ENCODE data around the gene TFB1M.

TFB1M gene

GRCh38 chr6:155262655-155263054 lies 51.6 kb downstream of the TFB1M start:
- no peak for DNase-seq

GRCh38 chr6:155261111-155261900 lies 53.0 kb downstream of the TFB1M start:
- DNase-seq = no peak

DNA sequence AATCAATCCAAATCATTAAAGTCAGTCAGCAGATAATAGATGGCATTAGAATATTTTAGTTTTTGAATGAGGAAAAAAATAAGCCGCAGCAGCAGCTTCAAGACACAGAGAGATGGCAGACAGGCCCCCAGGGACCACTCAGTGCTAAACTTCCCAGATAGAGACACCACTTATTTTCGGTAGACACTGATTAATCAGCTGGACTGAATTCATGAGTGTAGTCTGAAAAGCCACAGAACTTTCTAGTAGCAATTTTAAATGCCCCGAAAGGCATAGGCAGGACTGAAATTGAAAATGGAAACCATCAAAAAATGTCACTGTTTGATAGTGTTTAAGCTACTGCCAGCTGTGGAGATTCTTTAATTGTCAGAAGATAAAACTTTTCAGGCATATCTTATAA lies 53.6 kb downstream of the TFB1M start:
- DNase-seq = no peak

GRCh38 chr6:155259897-155260296 lies 54.4 kb downstream of the TFB1M start:
- DNase-seq = no peak

GRCh38 chr6:155259204-155259603 lies 55.1 kb downstream of the TFB1M start:
- no peak for DNase-seq

- no peak for DNase-seq
Measured at GRCh38 chr6:155257796-155258195, 56.5 kb downstream of the TFB1M start.

- DNase-seq = no peak
Measured at GRCh38 chr6:155256122-155256795, 58.0 kb downstream of the TFB1M start.

DNA sequence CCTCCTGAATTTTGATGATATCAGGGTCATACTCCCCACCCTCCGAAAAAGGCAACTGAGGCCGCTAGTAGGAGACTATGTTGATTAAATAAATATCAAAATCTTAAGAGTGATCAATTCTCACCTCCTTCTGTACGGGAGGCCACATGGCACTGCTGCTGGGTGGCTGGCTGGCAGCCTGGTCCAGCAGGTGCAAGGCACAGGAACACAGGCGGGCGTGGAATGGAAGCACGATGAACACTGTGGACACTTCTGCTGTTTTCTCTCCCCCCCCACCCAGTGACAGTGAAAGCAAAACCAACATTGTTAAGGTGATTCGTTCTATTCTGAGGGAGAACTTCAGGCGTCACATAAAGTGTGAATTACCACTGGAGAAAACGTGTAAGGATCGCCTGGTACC lies 60.1 kb downstream of the TFB1M start:
- DNase-seq = no peak

DNA sequence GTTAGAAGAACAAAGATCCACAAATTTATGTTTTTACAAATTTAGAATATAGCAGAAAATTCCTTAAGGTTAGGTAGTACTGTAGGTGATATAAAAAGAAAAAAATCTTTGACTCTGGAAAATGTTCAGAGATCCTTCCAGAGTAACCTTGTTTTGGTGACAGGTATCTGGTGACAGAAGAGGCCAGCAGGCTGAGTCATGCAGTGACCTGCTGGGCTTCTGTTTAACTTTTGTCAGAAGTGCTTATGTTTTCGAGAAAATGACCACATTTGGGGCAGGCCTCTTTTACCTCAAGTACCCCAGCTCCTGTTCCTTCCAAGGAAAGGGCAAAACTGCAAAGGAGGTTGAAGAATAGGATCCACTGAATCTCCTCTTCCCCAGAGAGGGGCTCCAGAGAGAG lies 60.9 kb downstream of the TFB1M start:
- DNase-seq = no peak

DNA sequence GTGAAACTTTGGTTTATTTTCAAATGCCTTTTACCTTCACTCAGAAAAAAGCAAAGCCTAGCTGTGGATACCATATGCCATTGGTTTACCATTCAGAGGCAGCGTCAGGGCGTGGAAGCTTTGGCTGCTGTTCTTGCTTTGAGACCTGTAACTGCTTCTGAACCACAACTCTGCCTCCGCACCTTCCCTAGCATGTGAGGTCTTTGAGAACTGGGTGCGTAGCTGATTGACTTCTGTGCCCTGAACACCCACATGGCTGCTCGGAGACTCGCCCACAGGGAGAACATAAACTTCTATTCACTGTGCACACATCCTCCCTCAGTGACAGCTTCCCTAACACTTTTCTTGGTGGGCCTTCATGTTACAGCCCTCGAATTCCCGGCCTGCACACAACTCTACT lies 61.7 kb downstream of the TFB1M start:
- DNase-seq = no peak

DNA sequence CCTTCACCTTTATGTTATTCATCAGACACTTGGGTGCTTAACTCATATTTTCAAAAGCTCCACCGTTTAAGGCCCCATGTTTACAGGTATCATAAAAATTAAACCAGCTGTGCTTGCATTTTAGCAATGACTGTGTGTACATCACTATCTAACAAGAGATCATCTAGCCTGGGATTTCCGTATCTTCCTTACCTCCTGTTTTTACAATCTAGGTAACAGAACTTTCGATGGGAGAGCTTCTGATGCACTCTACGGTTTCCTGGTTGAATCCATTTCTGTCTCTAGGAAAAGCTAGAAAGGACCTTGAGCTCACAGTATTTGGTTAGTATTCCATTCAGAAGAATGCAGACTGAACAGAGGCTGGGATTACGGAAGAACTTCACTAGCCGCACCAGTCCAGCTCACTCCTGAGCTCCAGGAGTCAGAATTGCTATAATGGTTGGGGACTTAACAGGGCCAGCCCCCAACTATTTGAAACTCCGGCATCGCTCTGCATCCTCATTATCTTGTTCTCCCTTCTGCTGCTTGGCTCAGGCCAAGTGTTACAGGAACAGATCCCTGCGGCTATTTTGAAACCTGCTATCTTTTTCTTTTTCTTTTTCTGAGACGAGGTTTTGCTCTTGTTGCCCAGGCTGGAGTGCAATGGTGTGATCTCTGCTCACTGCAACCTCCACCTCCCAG lies 63.4 kb downstream of the TFB1M start:
- DNase-seq = no peak

- no peak for DNase-seq
Measured at GRCh38 chr6:155248008-155249001, 66.0 kb downstream of the TFB1M start.

DNA sequence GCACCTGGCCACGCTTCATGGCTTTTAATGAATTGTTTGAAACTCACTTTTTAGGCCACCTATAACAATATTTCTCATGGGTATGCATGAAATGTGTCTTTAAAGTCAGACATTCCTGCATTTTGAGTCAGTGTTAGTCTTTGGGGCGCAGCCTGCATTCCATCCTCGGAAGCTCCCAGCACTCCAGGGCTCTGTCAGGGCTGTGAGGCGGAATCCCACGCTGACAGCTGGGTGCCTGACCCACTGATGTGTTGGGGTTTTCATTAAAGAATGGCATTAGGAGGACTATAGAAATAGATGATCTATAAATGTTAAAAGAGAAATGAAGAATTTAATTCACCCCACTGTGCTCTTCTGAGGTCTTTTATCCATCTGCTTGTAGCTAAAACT lies 66.7 kb downstream of the TFB1M start:
- DNase-seq = no peak

DNA sequence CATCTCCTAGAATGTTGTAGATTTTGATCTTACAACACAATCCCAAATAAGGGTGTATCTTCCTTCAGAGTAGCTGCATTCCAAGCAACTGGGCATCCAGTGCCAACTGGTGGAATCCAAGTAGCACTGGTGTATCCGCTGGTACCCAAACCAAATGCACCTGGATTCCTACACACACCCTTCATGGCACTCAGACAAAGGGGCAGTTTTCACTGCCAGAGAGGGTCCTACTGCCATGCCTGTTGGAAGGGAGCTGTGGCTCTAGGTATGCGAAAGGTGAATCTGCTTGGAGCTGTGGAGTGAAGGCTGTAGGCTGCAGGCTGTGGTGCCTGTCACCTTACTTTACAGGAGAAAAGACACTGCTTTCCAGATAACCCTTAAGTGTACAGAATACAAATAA lies 67.5 kb downstream of the TFB1M start:
- no peak for DNase-seq

DNA sequence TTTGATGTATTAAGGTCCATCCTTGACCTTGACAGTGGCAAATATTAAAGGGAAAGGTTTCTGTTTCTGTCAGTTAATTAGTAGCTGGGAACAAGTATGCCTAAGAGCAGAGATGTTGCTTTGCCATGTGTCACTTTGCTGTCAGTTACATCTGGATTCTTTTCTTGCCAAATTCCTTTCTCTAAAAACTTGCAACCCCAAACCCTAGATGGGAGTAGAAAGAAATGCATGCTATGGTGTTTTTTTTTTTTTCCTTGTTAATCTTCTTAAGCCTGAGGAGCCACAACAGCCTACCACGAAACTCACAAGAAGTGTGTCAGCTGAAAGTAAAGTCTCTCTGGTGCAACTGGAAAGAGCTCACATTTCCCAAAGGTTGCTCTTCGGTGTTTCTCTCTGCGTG lies 68.5 kb downstream of the TFB1M start:
- no peak for DNase-seq

- DNase-seq = no peak
Measured at GRCh38 chr6:155245193-155245592, 69.1 kb downstream of the TFB1M start.

DNA sequence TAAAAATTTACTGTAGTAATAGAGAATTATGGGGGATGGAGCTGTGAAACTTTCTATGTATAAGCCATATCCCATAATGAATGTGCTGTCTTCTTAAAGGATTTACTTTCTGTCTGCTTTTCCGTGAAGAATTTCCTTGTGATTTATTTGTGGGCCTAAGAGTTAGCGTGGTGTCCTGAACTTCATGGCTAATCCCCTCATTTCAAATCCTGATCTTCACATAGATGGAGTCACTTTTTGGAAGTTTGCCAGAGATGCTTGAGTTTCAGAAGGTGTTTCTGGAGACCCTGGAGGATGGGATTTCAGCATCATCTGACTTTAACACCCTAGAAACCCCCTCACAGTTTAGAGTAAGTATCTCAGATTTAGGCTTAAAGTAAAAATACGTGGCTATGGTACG lies 69.8 kb downstream of the TFB1M start:
- no peak for DNase-seq

- DNase-seq = no peak
Measured at GRCh38 chr6:155241966-155242365, 72.3 kb downstream of the TFB1M start.

DNA sequence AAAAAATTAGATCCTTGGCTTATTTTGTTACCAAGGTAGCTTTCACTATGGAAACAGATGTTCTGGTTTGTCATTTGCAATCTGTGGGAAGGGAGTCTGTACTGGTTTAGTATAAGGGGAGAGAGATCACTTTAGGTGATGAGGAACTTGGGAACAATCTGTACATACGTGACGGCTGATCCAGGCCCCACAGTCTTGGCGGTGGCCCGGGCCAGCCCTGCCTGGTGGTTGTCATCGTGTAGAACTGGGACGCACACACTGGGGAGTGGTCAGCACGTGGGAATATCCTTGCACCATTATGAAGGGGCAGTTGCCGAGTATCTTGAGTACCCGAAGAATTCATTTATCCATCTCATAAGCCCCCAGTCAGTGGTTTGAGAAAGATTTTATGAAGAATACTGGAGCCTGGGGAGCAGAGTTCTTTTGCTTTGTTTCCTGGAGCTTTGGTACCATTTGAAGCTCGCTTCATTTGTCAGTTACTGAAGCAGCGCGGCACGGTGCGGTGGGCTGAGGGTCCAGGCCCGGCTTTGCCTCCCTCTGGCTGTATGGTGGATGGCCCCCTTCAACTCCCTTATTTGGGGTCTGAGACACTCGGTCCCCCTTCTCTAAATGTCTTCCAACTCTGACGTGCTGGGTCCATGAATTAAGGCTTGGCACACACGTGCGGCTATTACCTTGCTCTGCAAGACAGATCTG lies 73.2 kb downstream of the TFB1M start:
- DNase-seq = no peak

- DNase-seq = no peak
Measured at GRCh38 chr6:155237613-155238012, 76.7 kb downstream of the TFB1M start.

DNA sequence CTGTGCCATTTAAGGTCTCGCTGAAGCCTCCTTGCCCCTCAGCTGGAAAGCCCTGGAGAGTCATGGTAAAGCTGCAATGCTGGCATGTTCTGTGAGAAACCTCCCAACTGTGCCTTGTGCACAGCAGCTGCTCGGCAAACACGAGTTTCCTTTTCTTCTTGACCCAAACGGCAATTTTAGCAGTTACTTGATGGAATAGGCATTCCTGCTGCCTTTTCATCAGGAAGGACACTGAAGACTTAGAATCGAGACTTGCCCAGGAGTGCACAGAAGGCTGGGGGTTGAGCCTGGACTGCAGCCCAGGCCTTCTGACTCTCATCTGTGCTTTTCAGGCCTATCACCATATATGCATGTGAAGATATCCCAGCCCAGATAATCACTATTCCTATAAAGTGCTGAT lies 79.2 kb downstream of the TFB1M start:
- DNase-seq = no peak

DNA sequence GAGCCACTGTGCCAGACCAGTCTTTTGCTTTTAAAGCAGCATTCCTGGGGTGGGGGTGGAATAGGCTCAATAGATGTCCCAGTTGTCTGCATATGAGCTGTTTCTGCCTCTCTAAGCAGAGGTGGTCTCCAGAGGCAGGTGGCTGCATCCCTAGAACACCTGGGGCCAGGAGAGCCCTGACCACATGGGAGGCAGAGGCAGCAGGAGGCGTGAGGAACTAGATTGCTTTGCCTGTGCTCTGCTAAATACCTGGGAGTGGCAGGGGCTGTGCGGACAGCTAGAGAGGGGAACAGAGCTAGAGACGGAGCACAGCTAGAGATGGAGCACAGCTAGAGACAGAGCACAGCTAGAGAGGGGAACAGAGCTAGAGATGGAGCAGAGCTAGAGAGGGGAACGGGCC lies 79.6 kb downstream of the TFB1M start:
- no peak for DNase-seq
